ENCODE data around the gene C1D.
"Not testable (repeated sequence)": the region's sequence is repeated elsewhere in the genome, so short reads cannot be mapped to it uniquely, and the experiment has no call there.

The C1D gene, protein sequence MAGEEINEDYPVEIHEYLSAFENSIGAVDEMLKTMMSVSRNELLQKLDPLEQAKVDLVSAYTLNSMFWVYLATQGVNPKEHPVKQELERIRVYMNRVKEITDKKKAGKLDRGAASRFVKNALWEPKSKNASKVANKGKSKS

DNA sequence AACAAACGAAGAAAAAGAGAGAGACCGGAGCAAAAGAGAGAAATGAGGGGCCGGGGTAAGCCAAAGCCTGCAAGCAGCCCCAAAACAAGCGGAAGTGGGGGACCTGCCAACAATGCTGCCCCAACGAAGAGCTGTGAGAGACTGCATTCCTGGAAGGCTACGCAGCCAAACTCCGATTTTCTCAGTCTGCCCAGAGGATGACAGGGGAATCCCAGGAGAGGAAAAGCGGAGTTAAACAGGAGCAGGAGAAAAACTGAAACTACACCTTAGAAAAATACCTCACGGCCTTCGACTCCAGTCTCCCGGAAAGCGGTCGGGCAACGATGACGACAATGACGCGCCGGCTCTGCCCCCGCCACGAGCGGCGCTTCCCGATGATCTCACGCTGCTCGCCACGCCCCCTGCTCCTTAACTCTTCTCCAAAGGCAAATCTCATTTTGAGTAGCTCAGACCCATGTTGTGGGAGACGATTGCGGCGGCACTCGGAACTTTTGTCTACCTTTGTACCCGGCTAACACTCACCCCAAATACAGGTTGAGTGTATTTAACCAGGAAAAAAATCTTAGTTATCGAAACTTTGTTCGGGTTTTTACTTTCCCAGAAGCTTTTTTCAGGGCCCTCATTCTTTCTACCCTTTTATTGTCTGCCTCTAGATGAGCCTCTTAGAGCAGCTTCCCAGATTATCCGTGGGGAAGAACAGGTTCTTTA is at the start of gene C1D:
C1D (minus strand) TSS at position 325 of the 708 bp plus-strand sequence. CDS start 15,694 bp downstream, outside the sequence.
- DNase-seq (ENCODE audit: low spot score), result peak; percentile 88

DNA sequence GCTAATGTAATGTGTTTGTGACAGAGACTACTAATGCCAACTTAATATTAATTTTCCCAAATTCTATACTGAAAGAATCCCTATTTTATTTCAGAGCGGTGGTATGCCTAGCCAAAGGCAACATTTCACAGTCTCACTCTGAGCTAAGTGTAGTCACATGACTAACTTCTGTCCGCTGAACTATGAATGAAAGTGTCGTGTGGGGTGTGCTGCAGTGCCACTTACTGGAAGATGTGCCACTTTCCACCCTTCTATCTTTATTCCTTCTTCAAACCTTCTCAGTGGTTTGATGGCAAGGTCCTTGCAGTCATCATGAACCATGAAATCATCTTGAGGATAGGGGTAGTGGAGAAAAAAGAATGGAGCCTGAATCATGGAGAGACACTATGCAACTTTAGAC is 47.3 kb upstream of the C1D start:
- DNase-seq (ENCODE audit: low spot score), result no peak

DNA sequence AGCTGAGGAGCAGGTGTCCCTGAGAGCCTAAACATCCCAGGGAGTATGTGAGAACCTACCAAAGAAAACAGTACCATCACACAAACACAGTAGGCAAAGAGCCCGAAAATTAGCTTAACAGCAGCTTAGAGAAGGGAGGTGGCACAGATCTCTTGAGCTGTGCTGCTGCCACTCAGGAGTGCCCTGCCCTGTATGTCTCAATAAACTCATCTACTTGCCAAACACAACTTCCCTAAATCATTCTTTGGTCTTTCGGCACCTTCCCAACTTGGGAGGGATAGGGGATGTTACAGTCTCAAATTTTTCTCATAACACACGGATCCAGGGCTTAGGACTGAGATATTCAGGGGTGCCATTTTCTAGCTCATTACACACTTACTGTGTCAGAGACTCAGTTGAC is 45.3 kb upstream of the C1D start:
- no peak for DNase-seq (ENCODE audit: low spot score)

DNA sequence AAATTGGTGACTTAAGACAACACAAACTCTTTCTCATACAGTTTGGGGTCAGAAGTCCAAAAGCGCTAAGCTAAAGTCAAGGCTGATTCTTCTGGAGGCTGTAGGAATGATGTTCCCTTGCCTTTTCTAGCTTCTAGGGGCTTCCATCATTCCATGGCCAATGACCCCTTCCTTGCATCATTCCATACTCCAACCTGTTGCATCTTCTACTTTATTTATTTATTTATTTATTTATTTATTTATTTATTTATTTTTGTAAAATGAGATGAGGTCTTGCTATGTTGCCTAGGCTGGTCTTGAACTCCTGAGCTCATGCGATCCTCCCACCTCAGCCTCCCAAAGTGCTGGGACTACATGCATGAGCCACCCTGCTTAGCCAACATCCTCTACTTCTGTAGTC is 44.7 kb upstream of the C1D start:
- DNase-seq (ENCODE audit: low spot score), result no peak

DNA sequence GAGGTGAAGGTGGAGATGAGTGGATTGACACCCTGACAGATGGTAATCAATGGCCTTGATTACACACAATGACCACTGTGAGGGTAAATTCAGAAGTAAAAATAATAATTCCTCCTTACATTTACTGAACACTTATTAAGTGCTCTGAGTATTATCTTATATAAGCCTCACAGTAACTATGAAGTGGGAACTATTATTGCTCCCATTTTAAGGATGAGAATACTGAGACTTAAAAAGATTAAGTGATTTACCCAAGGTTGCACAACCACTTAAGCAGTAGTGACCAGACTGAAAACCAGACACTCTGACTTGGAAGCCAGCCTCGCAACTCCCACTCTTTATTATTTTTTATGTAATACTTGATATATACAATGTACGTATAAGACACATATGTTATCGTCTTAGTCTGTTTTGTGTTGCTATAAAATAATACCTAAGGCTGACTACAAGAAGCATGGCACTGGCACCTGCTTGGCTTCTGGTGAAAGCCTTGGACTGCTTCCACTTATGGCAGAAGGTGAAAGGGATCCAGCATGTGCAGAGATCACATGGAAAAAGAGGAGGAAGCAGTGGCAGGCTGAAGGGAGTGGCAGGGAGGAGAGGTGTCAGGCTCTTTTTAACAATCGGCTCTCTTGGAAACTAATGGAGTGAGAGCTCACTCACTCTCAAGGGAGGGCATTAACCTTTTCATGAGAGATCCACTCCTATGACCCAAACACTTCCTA is 41.5 kb upstream of the C1D start:
- DNase-seq (ENCODE audit: low spot score), result no peak

DNA sequence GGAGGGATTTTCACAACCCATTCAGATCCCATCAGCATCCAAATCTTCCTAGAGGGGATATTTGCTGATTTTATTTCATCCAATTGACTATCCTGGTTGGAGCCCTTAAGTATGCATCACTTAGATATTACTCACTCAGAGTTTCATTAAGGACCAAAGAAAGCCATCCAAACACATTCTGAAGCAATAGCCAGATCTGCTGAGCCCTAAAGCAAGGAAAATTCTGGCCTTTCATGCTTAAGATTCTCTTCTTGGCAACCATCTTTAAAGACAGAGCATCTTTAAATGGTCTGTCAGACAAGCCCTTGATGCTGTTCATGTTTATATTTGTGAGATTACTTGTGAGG is 40.9 kb upstream of the C1D start:
- DNase-seq (ENCODE audit: low spot score), result no peak

DNA sequence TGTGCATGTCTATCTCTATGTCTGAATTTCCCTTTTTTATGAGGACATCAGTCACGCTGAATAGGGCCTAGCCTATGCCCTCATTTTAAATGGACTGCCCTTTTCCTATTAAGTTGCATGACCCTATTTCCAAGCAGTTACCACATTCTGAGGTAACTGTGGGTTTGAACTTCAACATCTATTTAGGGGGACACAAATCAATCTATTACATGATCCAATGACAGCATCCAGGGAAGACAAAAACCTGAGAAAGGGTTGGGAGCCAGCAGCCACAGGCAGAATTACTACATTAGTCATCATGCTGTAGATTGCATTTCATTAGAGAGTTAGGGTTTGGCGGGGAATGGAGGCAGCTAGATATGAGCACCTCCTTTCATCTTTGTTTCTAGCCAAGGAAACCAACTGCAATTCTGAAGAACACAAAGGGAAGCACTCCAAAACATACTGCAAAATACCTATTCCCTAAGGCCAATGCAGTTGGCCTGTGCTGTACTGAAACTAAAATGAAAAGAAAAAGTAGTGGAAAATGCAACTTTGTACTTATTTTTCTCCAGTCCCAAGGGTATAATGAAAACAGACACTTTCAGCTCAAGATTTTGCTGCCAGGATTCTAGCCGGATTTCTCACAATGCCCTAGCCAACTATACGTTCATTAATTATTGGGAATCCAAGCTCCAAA is 40.4 kb upstream of the C1D start:
- DNase-seq (ENCODE audit: low spot score), result no peak

DNA sequence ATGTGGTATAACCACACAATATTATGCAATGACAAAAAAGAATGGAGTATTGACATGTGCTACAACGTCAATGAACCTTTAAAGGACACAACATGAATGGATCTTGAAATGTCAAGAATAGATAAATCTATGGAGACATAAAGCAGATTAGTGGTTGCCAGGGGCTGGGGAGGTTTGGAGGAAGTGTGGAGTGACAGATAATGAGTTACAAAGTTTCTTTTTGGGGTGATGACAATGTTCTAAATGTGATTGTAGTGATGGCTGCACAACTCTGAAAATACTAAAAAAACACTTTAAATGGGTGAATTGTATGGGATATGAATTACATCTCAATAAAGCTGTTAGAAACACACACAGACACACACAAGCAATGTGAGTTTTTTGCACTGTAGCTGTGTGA is 37.4 kb upstream of the C1D start:
- DNase-seq (ENCODE audit: low spot score), result no peak

DNA sequence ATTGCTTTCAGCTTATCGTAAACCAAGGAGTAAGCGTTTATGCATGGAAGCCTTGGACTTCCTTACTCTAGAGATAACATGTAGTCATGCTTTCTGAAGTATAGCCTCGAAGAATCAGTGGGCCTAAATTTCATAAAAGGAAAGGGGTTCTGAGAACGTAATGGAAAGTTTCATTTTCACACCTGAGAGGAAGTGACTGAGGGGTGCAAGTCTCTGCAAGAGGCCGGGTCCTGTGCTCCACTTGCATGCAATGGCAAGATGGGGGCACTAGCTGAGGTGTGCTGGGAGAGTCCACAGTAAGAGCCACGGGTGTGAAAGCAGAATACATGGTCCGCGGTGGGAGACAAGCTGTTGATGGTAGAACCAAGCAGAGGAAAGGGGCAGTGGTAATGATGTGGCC is 36.5 kb upstream of the C1D start:
- no peak for DNase-seq (ENCODE audit: low spot score)

DNA sequence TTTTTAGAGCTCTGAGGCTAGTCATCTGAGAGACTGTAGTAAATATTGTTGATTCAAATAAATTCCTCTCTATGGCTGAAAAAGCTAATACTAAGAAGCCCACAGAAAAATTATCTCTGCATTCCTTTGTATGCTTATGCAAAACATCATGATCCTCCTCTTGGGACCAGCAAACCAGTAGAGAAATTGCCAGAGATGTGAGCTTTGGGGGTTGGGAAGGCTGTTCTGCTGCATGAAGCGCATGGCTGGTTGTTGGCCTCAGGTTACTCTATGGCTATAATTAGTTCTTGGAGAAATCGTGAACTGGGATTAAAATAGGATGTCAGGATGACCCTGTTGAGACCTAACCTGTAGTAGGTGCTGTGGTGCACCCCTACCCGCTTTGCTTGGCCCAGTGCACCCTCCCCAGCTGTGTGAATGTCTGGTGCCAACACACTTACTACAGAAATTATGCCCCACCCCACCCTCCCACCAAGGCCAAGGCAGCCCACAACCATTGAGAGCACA is 35.5 kb upstream of the C1D start:
- no peak for DNase-seq (ENCODE audit: low spot score)

DNA sequence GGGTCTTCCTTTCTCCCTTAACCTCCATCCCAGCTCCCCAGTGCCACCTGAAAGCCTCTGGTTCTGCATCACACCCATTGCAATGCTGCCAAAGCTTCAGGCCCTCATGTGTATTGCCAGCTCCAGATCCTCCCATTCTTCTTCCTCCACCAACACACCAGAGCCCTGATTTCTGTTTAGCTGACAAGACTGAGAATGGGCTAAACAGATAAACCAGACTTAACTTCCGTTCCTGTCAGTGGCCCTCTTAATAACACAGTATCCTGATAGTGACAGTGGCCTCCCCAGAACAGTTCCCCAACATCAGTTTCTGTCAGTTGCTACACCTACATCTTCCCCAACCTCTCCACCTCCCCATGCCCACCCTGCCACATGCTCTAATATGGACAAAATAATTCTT is 31.3 kb upstream of the C1D start:
- DNase-seq (ENCODE audit: low spot score), result no peak

DNA sequence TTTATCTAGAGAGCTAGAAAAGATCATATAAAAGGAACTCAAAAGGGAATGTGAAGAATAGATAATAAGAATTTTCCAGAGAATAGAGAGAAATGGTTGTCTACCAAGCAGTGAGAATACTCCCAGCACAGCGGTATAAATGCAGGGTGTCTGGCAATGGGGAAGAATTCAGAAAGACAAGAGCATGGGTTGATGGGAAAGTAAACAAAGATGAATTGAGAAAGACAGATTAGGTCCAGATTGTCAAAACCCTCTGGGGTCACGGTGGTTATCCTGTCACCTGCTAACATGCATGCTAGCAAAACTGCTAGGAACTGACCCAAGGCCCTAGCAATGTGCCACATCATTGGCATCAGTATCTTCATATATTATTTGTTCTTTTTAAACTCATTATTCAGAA is 30.8 kb upstream of the C1D start:
- DNase-seq (ENCODE audit: low spot score), result no peak

DNA sequence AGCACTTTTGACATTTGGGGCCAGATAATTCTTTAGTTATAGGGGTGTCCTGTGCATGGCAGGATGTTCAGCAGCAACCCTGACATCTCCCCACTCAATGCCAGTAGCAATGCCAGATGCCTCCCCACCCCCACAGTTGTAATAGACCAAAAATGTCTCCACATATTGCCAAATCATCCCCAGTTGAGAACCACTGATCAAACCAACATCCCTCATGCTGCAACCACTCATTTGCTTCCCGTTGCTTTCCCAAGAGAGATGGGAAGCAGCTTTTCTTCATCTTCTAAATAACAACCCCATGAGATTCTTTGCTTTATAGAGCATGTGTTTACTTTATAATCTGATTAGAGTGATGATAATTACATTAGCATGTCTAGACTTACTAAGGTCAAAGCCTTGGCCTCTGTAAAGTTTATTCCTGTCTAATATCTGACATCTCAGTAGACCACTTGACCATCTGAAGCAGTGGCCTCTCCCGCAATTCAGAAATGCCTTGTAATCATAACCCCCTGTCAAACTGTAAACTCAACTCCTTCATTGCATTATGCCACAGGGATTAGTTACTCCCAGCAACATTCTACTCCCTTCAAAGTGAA is 28.7 kb upstream of the C1D start:
- no peak for DNase-seq (ENCODE audit: low spot score)

DNA sequence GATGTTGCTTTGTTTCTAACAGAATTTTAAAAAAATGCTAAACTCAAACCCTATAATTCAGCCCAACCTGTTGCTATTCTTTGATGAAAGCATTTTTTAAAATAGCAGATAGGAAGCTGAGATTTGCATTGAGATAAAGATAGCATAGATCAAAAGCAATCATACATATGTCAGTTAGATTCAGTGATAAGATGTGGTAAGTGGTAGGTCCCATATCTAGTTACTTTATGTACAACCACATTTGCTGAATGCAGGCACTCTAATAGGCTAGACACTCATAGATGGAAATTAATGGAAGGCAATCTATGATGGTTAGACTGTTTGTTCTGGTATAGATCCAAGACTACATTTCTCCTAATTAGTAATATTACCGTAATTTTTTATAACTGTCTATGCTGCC is 27.2 kb upstream of the C1D start:
- DNase-seq (ENCODE audit: low spot score), result no peak

DNA sequence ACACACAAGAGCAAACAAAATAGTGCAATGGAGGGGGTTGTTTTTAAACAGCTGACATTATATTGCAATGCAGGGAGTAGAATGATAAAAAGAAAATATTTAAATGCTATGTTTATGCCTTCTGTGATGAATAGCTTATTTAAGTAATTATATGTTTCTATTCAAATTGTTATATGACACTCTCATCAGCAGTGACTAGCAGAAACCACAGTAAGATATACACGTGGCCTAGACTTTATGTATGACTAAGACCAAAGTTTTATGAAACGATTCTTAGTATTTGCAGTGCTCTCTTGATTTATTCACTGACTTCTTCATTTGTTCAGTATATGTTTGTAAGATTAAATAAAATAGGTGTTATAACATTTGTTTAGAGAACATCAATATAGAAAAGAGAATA is 26.1 kb upstream of the C1D start:
- no peak for DNase-seq (ENCODE audit: low spot score)

DNA sequence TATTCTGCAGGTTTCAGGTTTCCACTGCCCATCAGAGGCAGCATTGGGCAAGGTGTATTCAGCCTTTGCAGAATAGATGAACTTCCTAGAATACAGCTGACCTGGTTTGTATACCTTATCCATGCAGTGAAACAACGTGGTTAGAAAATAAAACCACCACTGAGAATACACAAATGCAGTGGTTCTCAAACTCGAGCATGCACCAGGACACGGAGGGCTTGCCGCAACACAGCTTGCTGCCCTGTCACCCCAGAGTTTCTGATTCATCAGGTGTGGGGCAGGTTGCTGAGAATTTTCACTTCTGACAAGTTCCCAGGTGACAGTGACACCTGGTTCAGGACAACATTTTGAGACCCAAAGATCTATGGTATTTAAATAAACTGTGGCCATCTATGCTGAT is 23.4 kb upstream of the C1D start:
- DNase-seq (ENCODE audit: low spot score), result no peak

DNA sequence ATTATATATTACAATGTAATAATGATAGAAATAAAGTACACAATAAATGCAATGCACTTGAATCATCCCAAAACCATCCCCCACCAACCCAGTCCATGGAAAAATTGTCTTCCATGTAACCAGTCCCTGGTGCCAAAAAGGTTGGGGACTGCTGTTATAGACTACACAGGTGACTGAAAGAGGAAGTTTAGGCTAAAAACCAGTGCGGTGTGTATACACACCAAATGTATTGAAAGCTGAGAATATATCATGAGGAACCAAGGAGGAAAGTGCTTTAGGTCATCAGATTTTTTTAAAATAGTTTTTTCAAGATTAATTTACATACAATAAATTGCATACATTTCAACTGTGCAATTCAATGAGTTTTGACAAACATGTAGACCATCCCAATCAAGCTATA is 20.5 kb upstream of the C1D start:
- no peak for DNase-seq (ENCODE audit: low spot score)

DNA sequence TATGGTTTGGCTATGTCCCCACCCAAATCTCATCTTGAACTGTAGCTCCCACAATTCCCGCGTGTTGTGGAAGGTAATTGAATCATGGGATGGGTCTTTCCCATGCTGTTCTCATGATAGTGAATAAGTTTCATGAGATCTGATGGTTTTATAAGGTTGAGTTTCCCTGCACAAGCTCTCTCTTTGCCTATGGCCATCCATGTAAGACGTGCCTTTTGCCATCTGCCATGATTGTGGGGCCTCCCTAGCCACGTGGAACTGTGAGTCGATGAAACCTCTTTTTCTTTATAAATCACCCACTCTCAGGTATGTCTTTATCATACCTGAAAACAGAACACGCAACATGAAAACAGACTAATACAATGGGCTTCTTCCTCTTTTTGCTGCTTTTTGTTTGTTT is 11.2 kb upstream of the C1D start:
- DNase-seq (ENCODE audit: low spot score), result no peak

DNA sequence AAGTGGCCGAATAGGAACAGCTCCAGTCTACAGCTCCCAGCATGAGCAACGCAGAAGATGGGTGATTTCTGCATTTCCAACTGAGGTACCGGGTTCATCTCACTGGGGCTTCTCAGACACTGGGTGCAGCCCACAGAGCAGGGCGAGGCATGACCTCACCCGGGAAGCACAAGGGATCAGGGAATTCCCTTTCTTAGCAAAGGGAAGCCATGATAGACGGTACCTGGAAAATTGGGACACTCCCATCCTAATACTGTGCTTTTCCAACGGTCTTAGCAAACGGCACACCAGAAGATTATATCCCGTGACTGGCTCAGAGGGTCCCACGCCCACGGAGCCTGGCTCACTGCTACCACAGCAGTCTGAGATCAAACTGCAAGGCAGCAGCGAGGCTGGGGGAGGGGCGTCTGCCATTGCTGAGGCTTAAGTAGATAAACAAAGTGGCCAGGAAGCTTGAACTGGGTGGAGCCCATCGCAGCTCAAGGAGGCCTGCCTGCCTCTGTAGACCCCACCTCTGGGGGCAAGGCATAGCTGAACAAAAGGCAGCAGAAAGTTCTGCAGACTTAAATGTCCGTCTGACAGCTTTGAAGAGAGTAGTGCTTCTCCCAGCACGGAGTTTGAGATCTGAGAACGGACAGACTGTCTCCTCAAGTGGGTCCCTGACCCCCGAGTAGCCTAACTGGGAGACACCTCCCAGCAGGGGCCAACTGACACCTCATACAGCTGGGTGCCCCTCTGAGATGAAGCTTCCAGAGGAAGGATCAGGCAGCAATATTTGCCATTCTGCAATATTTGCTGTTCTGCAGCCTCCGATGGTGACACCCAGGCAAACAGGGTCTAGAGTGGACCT is 1.2 kb upstream of the C1D start:
- DNase-seq (ENCODE audit: low spot score), result not testable (repeated sequence)

DNA sequence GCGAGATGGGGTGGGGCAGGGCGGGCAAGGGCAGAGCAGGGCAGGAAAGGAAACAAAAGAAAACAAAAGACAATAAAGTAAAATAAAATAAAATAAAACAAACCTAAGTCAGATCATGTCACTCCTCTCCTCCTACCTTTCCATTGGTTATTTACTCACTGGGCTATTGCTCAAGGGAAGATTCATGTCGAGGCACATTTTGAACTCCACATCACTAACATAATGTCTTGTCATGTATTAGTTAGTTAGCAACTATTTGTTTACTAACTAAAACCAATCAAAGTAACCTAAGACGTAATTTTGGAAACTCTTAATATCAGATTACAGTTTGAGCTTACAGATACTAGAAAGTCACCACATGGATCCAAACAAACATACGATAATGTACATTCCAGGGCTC is 2.2 kb downstream of the C1D start:
- no peak for DNase-seq (ENCODE audit: low spot score)

DNA sequence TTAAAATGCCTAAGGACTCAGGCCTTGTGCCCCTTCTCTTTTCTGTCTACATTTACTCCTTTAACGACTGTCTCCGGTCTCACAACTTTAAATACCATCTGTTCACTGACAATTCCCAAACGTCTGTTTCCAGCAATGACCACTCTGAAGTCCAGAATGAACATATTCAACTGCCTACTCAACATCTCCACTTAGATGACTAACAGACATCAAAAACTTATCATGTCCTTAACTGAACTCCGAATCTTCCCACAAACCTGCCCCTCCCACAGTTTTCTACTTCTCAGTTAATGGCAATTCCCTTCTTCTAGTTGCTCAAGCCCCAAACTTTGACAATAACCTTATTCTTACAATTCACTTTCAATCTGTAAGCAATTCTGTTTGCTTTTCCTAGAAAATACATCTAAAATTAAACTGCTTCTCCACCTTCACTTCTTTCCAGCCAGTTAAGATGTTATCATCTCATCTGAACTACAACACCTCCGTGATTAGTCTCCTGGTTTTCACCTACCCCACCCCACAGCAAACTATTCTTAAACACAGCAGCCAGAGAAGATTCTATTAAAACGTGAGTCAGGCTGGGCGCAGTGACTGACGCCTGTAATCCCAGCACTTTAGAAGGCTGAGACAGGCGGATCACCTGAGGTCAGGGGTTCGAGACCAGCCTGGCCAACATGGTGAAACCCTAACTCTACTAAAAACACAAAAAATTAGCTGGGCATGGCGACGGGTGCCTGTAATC is 2.8 kb downstream of the C1D start:
- DNase-seq (ENCODE audit: low spot score), result no peak

Data from globus pallidus (tissue), 1 donor.